HepG2 (cell line): Measurements from ENCODE around the gene ARF4. TPM values are rescaled to one million over a fixed set of nuclear protein-coding genes. Genes with fewer than 3 reads are reported as not detected.
A peak's percentile ranks its signal among the peaks of the same experiment; 100 is the strongest.

ENCODE experiments used
- ERF ChIP-seq: IDR thresholded peaks from 2 replicates; pipeline ENCODE4 v1.6.1; 2018; ENCODE audit warnings: missing biosample characterization, missing genetic modification reagents
- GABPA ChIP-seq, 2 experiments: IDR thresholded peaks; 2 replicates each; pipeline ENCODE4 v1.6.1; 2011 to 2016; ENCODE audit warnings: low read depth in 2 of 2, low read length in 1 of 2, missing biosample characterization in 1 of 2, missing genetic modification characterization in 1 of 2
- HES4 ChIP-seq: sonication (generic); formaldehyde crosslinking; IDR thresholded peaks from 2 replicates; pipeline ENCODE4 v1.9.0; 2021; ENCODE audit warnings: mild to moderate bottlenecking, missing genetic modification reagents, borderline replicate concordance
- KLF11 ChIP-seq: IDR thresholded peaks from 2 replicates; pipeline ENCODE4 v1.6.1; 2016; ENCODE audit warnings: missing compliant biosample characterization
- RARG ChIP-seq: sonication (generic); formaldehyde crosslinking; IDR thresholded peaks from 2 replicates; pipeline ENCODE4 v1.4.0; 2020; ENCODE audit warnings: low read depth, mild to moderate bottlenecking, missing genetic modification reagents
- TARDBP ChIP-seq: sonication (generic); formaldehyde crosslinking; IDR thresholded peaks from 2 replicates; pipeline ENCODE4 v1.8.0; 2022; ENCODE audit warnings: mild to moderate bottlenecking, missing genetic modification reagents
- TBP ChIP-seq: sonication (generic); formaldehyde crosslinking; IDR thresholded peaks from 2 replicates; pipeline ENCODE4 v1.5.0; 2020; ENCODE audit warnings: missing genetic modification reagents
- ZNF260 ChIP-seq: sonication (generic); formaldehyde crosslinking; IDR thresholded peaks from 2 replicates; pipeline ENCODE4 v1.4.0; 2020; ENCODE audit warnings: missing genetic modification reagents, low read depth, mild to moderate bottlenecking, borderline replicate concordance
- ZNF263 ChIP-seq: sonication (generic); formaldehyde crosslinking; IDR thresholded peaks from 2 replicates; pipeline ENCODE4 v1.4.0; 2020; ENCODE audit warnings: missing genetic modification reagents
- ZNF570 ChIP-seq: sonication (generic); formaldehyde crosslinking; IDR thresholded peaks from 2 replicates; pipeline ENCODE4 v1.4.0; 2020; ENCODE audit warnings: mild to moderate bottlenecking, missing genetic modification reagents, borderline replicate concordance
- ZNF746 ChIP-seq: sonication (generic); formaldehyde crosslinking; IDR thresholded peaks from 2 replicates; pipeline ENCODE4 v1.8.0; 2022; ENCODE audit warnings: mild to moderate bottlenecking, missing genetic modification reagents
- ZNF776 ChIP-seq: sonication (generic); formaldehyde crosslinking; IDR thresholded peaks from 2 replicates; pipeline ENCODE4 v1.4.0; 2020; ENCODE audit warnings: mild to moderate bottlenecking, missing genetic modification reagents
- polyA plus RNA-seq, 8 experiments: library from polyadenylated mRNA; depleted of rRNA in 3 of 8; stranded (reverse) in 7 of 8; unstranded in 1 of 8; fragments of >200 nt; fragmentation: Illumina TruSeq in 4 of 8; extraction: Trizol in 4 of 8; gene quantifications; 2 replicates each; pipeline versions ENCODE4 v1.2.1 to v1.2.3, GENCODE V29; 2011 to 2016; ENCODE audit warnings: low read depth in 4 of 8, missing spikeins in 1 of 8, mixed read lengths in 1 of 8; ENCODE audit not compliant: insufficient read depth in 1 of 8
- total RNA-seq, 5 experiments: library from RNA; depleted of rRNA; stranded (reverse); fragments of >200 nt; fragmentation: Illumina TruSeq; extraction: Trizol; gene quantifications; 2 replicates each; pipeline ENCODE4 v1.2.3, GENCODE V29; 2016; ENCODE audit warnings: low read depth in 1 of 5
- TF ChIP-seq, protein P1 (sequence below): sonication (generic); formaldehyde crosslinking; IDR thresholded peaks from 2 replicates; pipeline ENCODE4 v1.4.0; 2020; ENCODE audit warnings: missing genetic modification reagents
- TF ChIP-seq, protein P2 (sequence below): sonication (generic); formaldehyde crosslinking; IDR thresholded peaks from 2 replicates; pipeline ENCODE4 v1.9.0; 2022; ENCODE audit warnings: missing genetic modification reagents, mild to moderate bottlenecking, borderline replicate concordance
- TF ChIP-seq, protein P3 (sequence below): sonication (generic); formaldehyde crosslinking; IDR thresholded peaks from 2 replicates; pipeline ENCODE4 v1.4.0; 2020; ENCODE audit warnings: missing genetic modification reagents
- TF ChIP-seq, protein P4 (sequence below): IDR thresholded peaks from 2 replicates; pipeline ENCODE4 v1.6.1; 2016; ENCODE audit warnings: low read depth, control low read depth
- TF ChIP-seq, protein P5 (sequence below): sonication (generic); formaldehyde crosslinking; conservative IDR thresholded peaks from 2 replicates; pipeline ENCODE4 v1.4.0; 2020; ENCODE audit warnings: missing genetic modification reagents
- TF ChIP-seq, protein P6 (sequence below): sonication (generic); formaldehyde crosslinking; conservative IDR thresholded peaks from 2 replicates; pipeline ENCODE4 v1.8.0; 2022; ENCODE audit warnings: mild to moderate bottlenecking, moderate library complexity, missing genetic modification reagents

The ARF4 gene
- total and polyA plus RNA-seq, 2 of the 13 experiments (the other 11 are each of a cell fraction or from before 2014, with no cell fraction given), result 184 to 250 TPM

DNA sequence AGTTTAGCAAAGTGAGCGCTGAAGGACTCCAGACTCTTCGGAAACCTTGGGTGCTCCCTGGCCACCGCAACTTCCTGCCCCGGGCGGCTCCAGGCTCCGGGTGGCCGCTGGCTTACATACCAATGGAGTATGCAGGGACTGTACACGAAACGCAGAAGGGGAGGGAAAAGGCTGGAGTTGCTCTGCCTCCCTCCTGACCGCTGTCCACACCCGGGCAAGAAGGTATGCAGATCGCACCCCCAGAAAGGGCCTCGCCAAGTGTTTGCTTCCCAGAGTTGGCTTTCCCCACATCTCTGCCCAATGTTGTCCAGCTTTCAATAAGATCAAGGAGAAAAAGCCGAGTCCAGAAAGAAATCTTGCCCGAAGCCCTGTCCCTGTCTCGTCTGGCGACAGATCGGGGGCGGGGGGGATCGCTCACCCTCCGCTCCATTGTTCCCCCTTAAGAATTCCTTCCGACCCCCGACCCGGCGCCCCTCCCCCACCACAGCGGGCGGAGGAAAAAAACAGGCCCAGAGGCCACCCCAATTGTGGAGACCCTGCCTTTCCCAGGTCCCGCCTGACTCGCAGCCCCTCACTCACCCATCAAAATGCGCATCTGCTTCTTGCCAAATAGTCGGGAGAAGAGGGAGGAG is 533 bp downstream of the ARF4 start (continued):
- TF ChIP-seq, protein P1, sequence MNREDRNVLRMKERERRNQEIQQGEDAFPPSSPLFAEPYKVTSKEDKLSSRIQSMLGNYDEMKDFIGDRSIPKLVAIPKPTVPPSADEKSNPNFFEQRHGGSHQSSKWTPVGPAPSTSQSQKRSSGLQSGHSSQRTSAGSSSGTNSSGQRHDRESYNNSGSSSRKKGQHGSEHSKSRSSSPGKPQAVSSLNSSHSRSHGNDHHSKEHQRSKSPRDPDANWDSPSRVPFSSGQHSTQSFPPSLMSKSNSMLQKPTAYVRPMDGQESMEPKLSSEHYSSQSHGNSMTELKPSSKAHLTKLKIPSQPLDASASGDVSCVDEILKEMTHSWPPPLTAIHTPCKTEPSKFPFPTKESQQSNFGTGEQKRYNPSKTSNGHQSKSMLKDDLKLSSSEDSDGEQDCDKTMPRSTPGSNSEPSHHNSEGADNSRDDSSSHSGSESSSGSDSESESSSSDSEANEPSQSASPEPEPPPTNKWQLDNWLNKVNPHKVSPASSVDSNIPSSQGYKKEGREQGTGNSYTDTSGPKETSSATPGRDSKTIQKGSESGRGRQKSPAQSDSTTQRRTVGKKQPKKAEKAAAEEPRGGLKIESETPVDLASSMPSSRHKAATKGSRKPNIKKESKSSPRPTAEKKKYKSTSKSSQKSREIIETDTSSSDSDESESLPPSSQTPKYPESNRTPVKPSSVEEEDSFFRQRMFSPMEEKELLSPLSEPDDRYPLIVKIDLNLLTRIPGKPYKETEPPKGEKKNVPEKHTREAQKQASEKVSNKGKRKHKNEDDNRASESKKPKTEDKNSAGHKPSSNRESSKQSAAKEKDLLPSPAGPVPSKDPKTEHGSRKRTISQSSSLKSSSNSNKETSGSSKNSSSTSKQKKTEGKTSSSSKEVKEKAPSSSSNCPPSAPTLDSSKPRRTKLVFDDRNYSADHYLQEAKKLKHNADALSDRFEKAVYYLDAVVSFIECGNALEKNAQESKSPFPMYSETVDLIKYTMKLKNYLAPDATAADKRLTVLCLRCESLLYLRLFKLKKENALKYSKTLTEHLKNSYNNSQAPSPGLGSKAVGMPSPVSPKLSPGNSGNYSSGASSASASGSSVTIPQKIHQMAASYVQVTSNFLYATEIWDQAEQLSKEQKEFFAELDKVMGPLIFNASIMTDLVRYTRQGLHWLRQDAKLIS (CRISPR knock-in tag), result no peak
- no peak for TF ChIP-seq KLF11 (CRISPR knock-in tag)
- TF ChIP-seq ZNF260 (CRISPR knock-in tag), result no peak
- no peak for TF ChIP-seq TBP (CRISPR knock-in tag)
- no peak for TF ChIP-seq TARDBP (CRISPR knock-in tag)
- no peak for TF ChIP-seq HES4 (CRISPR knock-in tag)
- no peak for TF ChIP-seq GABPA (IDR thresholded peaks at IDR 0.05; ENCODE audit: low read depth, low read length)
- peak; percentile 41; the same call in 1 of the 2 replicates for TF ChIP-seq GABPA (CRISPR knock-in tag; IDR thresholded peaks at IDR 0.05; ENCODE audit: low read depth)
- no peak for TF ChIP-seq ZNF746
- TF ChIP-seq ZNF263, result peak; percentile 91
- TF ChIP-seq, protein P2, sequence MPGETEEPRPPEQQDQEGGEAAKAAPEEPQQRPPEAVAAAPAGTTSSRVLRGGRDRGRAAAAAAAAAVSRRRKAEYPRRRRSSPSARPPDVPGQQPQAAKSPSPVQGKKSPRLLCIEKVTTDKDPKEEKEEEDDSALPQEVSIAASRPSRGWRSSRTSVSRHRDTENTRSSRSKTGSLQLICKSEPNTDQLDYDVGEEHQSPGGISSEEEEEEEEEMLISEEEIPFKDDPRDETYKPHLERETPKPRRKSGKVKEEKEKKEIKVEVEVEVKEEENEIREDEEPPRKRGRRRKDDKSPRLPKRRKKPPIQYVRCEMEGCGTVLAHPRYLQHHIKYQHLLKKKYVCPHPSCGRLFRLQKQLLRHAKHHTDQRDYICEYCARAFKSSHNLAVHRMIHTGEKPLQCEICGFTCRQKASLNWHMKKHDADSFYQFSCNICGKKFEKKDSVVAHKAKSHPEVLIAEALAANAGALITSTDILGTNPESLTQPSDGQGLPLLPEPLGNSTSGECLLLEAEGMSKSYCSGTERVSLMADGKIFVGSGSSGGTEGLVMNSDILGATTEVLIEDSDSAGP (CRISPR knock-in tag), result no peak
- no peak for TF ChIP-seq ERF (CRISPR knock-in tag)
- TF ChIP-seq, protein P3, sequence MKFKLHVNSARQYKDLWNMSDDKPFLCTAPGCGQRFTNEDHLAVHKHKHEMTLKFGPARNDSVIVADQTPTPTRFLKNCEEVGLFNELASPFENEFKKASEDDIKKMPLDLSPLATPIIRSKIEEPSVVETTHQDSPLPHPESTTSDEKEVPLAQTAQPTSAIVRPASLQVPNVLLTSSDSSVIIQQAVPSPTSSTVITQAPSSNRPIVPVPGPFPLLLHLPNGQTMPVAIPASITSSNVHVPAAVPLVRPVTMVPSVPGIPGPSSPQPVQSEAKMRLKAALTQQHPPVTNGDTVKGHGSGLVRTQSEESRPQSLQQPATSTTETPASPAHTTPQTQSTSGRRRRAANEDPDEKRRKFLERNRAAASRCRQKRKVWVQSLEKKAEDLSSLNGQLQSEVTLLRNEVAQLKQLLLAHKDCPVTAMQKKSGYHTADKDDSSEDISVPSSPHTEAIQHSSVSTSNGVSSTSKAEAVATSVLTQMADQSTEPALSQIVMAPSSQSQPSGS, result no peak
- TF ChIP-seq ZNF570 (CRISPR knock-in tag), result no peak
- no peak for TF ChIP-seq ZNF776 (CRISPR knock-in tag)
- TF ChIP-seq, protein P4, sequence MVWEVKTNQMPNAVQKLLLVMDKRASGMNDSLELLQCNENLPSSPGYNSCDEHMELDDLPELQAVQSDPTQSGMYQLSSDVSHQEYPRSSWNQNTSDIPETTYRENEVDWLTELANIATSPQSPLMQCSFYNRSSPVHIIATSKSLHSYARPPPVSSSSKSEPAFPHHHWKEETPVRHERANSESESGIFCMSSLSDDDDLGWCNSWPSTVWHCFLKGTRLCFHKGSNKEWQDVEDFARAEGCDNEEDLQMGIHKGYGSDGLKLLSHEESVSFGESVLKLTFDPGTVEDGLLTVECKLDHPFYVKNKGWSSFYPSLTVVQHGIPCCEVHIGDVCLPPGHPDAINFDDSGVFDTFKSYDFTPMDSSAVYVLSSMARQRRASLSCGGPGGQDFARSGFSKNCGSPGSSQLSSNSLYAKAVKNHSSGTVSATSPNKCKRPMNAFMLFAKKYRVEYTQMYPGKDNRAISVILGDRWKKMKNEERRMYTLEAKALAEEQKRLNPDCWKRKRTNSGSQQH, result no peak
- no peak for TF ChIP-seq RARG
- TF ChIP-seq, protein P5, sequence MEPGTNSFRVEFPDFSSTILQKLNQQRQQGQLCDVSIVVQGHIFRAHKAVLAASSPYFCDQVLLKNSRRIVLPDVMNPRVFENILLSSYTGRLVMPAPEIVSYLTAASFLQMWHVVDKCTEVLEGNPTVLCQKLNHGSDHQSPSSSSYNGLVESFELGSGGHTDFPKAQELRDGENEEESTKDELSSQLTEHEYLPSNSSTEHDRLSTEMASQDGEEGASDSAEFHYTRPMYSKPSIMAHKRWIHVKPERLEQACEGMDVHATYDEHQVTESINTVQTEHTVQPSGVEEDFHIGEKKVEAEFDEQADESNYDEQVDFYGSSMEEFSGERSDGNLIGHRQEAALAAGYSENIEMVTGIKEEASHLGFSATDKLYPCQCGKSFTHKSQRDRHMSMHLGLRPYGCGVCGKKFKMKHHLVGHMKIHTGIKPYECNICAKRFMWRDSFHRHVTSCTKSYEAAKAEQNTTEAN (CRISPR knock-in tag), result no peak
- TF ChIP-seq, protein P6, sequence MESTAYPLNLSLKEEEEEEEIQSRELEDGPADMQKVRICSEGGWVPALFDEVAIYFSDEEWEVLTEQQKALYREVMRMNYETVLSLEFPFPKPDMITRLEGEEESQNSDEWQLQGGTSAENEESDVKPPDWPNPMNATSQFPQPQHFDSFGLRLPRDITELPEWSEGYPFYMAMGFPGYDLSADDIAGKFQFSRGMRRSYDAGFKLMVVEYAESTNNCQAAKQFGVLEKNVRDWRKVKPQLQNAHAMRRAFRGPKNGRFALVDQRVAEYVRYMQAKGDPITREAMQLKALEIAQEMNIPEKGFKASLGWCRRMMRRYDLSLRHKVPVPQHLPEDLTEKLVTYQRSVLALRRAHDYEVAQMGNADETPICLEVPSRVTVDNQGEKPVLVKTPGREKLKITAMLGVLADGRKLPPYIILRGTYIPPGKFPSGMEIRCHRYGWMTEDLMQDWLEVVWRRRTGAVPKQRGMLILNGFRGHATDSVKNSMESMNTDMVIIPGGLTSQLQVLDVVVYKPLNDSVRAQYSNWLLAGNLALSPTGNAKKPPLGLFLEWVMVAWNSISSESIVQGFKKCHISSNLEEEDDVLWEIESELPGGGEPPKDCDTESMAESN (CRISPR knock-in tag), result no peak
